ENCODE data around the gene REPS2.

REPS2 gene

GRCh38 chrX:17062065-17062464 is 115.6 kb downstream of the REPS2 start:
- no peak for DNase-seq (ENCODE audit: low read depth)
- TF ChIP-seq, protein P1, sequence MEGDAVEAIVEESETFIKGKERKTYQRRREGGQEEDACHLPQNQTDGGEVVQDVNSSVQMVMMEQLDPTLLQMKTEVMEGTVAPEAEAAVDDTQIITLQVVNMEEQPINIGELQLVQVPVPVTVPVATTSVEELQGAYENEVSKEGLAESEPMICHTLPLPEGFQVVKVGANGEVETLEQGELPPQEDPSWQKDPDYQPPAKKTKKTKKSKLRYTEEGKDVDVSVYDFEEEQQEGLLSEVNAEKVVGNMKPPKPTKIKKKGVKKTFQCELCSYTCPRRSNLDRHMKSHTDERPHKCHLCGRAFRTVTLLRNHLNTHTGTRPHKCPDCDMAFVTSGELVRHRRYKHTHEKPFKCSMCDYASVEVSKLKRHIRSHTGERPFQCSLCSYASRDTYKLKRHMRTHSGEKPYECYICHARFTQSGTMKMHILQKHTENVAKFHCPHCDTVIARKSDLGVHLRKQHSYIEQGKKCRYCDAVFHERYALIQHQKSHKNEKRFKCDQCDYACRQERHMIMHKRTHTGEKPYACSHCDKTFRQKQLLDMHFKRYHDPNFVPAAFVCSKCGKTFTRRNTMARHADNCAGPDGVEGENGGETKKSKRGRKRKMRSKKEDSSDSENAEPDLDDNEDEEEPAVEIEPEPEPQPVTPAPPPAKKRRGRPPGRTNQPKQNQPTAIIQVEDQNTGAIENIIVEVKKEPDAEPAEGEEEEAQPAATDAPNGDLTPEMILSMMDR (IDR thresholded peaks at IDR 0.05; ENCODE audit: low read depth, low read length, missing control alignments): no peak
- no peak overlapping the region for H3K4me3 ChIP-seq (ENCODE audit: low read depth, low read length)

DNA sequence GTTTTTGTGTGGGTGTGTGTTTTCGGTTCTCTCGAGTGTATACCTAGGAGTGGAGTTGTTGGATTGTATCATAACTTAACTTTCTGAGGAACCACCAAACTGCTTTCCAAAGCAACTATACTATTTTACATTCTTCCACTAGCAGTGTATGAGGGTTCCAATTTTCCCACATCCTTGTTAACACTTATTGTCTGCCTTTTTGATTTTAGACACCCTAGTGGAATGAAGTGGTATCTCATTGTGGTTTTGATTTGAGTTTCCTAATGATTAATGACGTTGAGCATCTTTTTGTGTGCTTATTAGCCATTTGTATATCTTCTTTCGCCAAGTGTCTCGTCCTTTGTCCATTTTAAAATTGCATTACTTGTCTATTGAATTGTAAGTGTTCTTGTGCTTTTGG is 118.6 kb downstream of the REPS2 start:
- H3K4me3 ChIP-seq (ENCODE audit: low read depth, low read length): no peak overlapping the region
- TF ChIP-seq, protein P1 (IDR thresholded peaks at IDR 0.05; ENCODE audit: low read depth, low read length, missing control alignments): peak; percentile 8
- DNase-seq (ENCODE audit: low read depth): no peak

- TF ChIP-seq, protein P1 (IDR thresholded peaks at IDR 0.05; ENCODE audit: low read depth, low read length, missing control alignments): no peak
- no peak for DNase-seq (ENCODE audit: low read depth)
- H3K4me3 ChIP-seq (ENCODE audit: low read depth, low read length): no peak overlapping the region
Observed at GRCh38 chrX:17067534-17067933, 121.1 kb downstream of the REPS2 start.

DNA sequence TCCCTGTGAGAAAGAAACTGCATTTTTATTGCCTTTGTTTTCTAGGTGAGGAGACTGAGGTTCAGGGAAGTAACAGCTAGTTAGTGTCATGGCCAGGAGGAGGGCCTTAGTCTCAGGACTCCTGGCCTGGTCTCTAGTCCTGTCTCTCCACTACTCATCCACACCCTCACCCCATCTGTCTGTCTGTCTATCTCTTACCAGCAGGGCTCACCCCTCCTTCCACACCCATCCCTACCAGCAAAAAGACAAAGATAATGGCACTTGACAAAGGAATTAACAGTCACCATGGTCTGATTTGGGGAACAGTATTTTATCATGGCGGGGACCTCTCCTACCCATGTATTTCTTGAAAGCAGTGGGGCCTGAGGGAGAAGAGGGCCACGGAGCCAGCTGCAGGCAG is 125.8 kb downstream of the REPS2 start:
- no peak for DNase-seq (ENCODE audit: low read depth)
- TF ChIP-seq, protein P1 (IDR thresholded peaks at IDR 0.05; ENCODE audit: low read depth, low read length, missing control alignments): no peak
- H3K4me3 ChIP-seq (ENCODE audit: low read depth, low read length): no peak overlapping the region

DNA sequence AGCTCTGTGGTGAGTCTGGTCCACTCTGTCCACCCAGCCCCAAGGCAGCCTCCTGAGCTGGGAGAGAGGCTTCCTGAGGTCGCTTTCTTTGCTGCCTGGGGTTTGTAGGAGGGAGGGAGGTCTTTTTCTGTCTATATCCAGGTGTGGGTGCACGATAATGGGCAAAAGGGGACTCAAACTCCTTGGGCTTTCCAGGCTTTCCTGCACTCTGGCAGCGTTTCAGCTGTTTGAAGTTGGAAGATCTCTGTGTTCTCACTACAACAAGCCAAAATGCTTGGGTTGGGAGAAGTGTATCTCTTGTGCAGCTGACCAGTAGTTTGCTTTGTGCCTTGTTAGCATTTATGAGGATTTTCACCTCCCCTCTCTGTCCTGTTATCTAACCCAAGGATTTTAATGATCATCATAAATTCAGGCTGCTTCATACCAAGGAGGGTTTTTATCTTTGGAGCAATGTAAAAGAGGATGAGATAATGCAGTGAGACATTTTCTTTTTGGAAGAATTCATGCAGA is 126.3 kb downstream of the REPS2 start:
- TF ChIP-seq, protein P1 (IDR thresholded peaks at IDR 0.05; ENCODE audit: low read depth, low read length, missing control alignments): no peak
- no peak overlapping the region for H3K4me3 ChIP-seq (ENCODE audit: low read depth, low read length)
- DNase-seq (ENCODE audit: low read depth): no peak

GRCh38 chrX:17075004-17075403 is 128.5 kb downstream of the REPS2 start:
- H3K4me3 ChIP-seq (ENCODE audit: low read depth, low read length): no peak overlapping the region
- no peak for DNase-seq (ENCODE audit: low read depth)
- TF ChIP-seq, protein P1 (IDR thresholded peaks at IDR 0.05; ENCODE audit: low read depth, low read length, missing control alignments): no peak

DNA sequence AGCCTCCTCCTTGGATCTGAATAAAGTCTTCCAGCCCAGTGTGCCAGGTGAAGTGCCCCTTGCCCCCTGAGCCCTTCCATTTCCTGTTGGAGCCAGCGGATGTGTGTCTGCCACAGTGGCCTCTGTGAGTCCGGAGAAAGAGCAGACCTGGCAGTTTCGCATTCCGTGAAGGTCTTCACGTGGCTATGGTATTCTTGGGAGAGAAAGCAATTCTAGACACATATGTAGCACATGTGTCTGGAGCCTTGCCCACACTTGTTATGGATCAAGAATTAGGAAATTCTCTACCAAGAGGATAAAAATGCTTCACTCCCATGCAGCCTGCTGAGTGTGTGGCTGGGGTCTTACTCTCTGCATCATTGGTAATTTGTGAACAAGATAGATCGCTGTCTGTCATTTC is 130.9 kb downstream of the REPS2 start:
- H3K4me3 ChIP-seq (ENCODE audit: low read depth, low read length): no peak overlapping the region
- no peak for DNase-seq (ENCODE audit: low read depth)
- TF ChIP-seq, protein P1 (IDR thresholded peaks at IDR 0.05; ENCODE audit: low read depth, low read length, missing control alignments): no peak

All from GM12864 (cell line).